ENCODE measurements around the gene CHKA.

The CHKA gene

GRCh38 chr11:68121067-68121899, at the start of gene CHKA:
Gene CHKA, minus strand, starts transcription at chr11:68121388. Its CDS starts 211 bp downstream, at chr11:68121177.
- peak; percentile 71 to 82 for DNase-seq (ENCODE audit: low read depth in 2 of 2)

- no peak for DNase-seq (ENCODE audit: low read depth in 2 of 2)
Measured at GRCh38 chr11:68169442-68169841, 48.3 kb upstream of the CHKA start.

GRCh38 chr11:68168694-68169093, 47.5 kb upstream of the CHKA start:
- DNase-seq (ENCODE audit: low read depth in 2 of 2), result no peak

- no peak for DNase-seq (ENCODE audit: low read depth in 2 of 2)
Measured at GRCh38 chr11:68167474-68167873, 46.3 kb upstream of the CHKA start.

- no peak for DNase-seq (ENCODE audit: low read depth in 2 of 2)
Measured at GRCh38 chr11:68166969-68167368, 45.8 kb upstream of the CHKA start.

GRCh38 chr11:68165601-68166000, 44.4 kb upstream of the CHKA start:
- no peak for DNase-seq (ENCODE audit: low read depth in 2 of 2)

GRCh38 chr11:68164437-68164836, 43.2 kb upstream of the CHKA start:
- DNase-seq (ENCODE audit: low read depth in 2 of 2), result no peak

GRCh38 chr11:68163691-68164090, 42.5 kb upstream of the CHKA start:
- DNase-seq (ENCODE audit: low read depth in 2 of 2), result no peak

- no peak for DNase-seq (ENCODE audit: low read depth in 2 of 2)
Measured at GRCh38 chr11:68160100-68160695, 39.0 kb upstream of the CHKA start.

GRCh38 chr11:68159665-68160064, 38.5 kb upstream of the CHKA start:
- no peak for DNase-seq (ENCODE audit: low read depth in 2 of 2)

GRCh38 chr11:68159161-68159560, 38.0 kb upstream of the CHKA start:
- no peak for DNase-seq (ENCODE audit: low read depth in 2 of 2)

GRCh38 chr11:68158580-68158979, 37.4 kb upstream of the CHKA start:
- DNase-seq (ENCODE audit: low read depth in 2 of 2), result no peak

GRCh38 chr11:68153742-68154141, 32.6 kb upstream of the CHKA start:
- no peak for DNase-seq (ENCODE audit: low read depth in 2 of 2)

- no peak for DNase-seq (ENCODE audit: low read depth in 2 of 2)
Measured at GRCh38 chr11:68150037-68150436, 28.8 kb upstream of the CHKA start.

GRCh38 chr11:68149417-68149816, 28.2 kb upstream of the CHKA start:
- DNase-seq (ENCODE audit: low read depth in 2 of 2), result no peak

GRCh38 chr11:68148879-68149278, 27.7 kb upstream of the CHKA start:
- DNase-seq (ENCODE audit: low read depth in 2 of 2), result no peak

GRCh38 chr11:68148071-68148805, 27.1 kb upstream of the CHKA start:
- DNase-seq (ENCODE audit: low read depth in 2 of 2), result no peak

GRCh38 chr11:68146704-68147474, 25.7 kb upstream of the CHKA start:
- no peak for DNase-seq (ENCODE audit: low read depth in 2 of 2)

GRCh38 chr11:68146010-68146540, 24.9 kb upstream of the CHKA start:
- no peak for DNase-seq (ENCODE audit: low read depth in 2 of 2)

- no peak for DNase-seq (ENCODE audit: low read depth in 2 of 2)
Measured at GRCh38 chr11:68145120-68145866, 24.1 kb upstream of the CHKA start.

GRCh38 chr11:68143310-68143689, 22.1 kb upstream of the CHKA start:
- no peak for DNase-seq (ENCODE audit: low read depth in 2 of 2)

Data from stimulated activated CD8-positive, alpha-beta memory T cell treated with anti-CD3 and anti-CD28 coated beads, Interleukin-15, amount 100 ng/mL, for 4 hours (primary cell).